HL-60 (cell line): ENCODE data around the gene AKAP11.

Experiments
- DNase-seq, 2 experiments: peaks; one replicate each; pipeline ENCODE4 v3.0.0-alpha.2; 2010 to 2020; ENCODE audit warnings: low read depth in 1 of 2, low spot score in 1 of 2
- H3K27ac ChIP-seq: fragments of 250-450 bp; sonication (Bioruptor Pico); replicated peaks from 2 replicates; pipeline ENCODE4 v1.5.1; 2020; ENCODE audit warnings: mild to moderate bottlenecking, moderate library complexity
- H3K27me3 ChIP-seq: fragments of 250-450 bp; sonication (Bioruptor Pico); 2 replicates; pipeline ENCODE4 v1.5.1; 2021; ENCODE audit warnings: mild to moderate bottlenecking, moderate library complexity; ENCODE audit not compliant: insufficient read depth, poor library complexity, severe bottlenecking
- H3K4me3 ChIP-seq: replicated peaks from 2 replicates; pipeline ENCODE4 v1.5.1; 2011; ENCODE audit warnings: mild to moderate bottlenecking, control low read depth, low read length; ENCODE audit not compliant: insufficient read depth
- CTCF ChIP-seq: IDR thresholded peaks from one replicate; pipeline ENCODE4 v1.5.1; 2011; ENCODE audit warnings: low read length, control low read depth, inconsistent platforms; ENCODE audit not compliant: insufficient read depth
- GABPA ChIP-seq: IDR thresholded peaks from 2 replicates; pipeline ENCODE4 v1.6.1; 2012; ENCODE audit warnings: low read depth
- POLR2AphosphoS5 ChIP-seq: IDR thresholded peaks from 2 replicates; pipeline ENCODE4 v1.6.1; 2012; ENCODE audit warnings: low read depth
- REST ChIP-seq: IDR thresholded peaks from 2 replicates; pipeline ENCODE4 v1.6.1; 2012; ENCODE audit warnings: low read depth; ENCODE audit not compliant: insufficient replicate concordance
- SPI1 ChIP-seq: IDR thresholded peaks from 2 replicates; pipeline ENCODE4 v1.6.1; 2012; ENCODE audit warnings: low read depth, mild to moderate bottlenecking, borderline replicate concordance

AKAP11 gene

GRCh38 chr13:42228527-42228926, 43.4 kb upstream of the AKAP11 start:
- Histone ChIP-seq H3K27ac (no peak overlapping the region), H3K27me3 (no peaks in the 10 kb centered on the region), H3K4me3 (no peak overlapping the region)
- no peak for TF ChIP-seq REST
- no peak for TF ChIP-seq SPI1
- no peak for TF ChIP-seq CTCF
- no peak for TF ChIP-seq GABPA
- no peak for TF ChIP-seq POLR2AphosphoS5
- DNase-seq, result no peak

GRCh38 chr13:42229287-42229686, 42.7 kb upstream of the AKAP11 start:
- no peak for DNase-seq
- Histone ChIP-seq H3K27ac (no peak overlapping the region), H3K4me3 (no peak overlapping the region), H3K27me3 (no peaks in the 10 kb centered on the region)
- TF ChIP-seq POLR2AphosphoS5, result no peak

- Histone ChIP-seq H3K27ac (no peak overlapping the region), H3K4me3 (no peak overlapping the region), H3K27me3 (no peaks in the 10 kb centered on the region)
- no peak for TF ChIP-seq GABPA
- TF ChIP-seq CTCF, result no peak
- no peak for TF ChIP-seq SPI1
- no peak for TF ChIP-seq POLR2AphosphoS5
- no peak for TF ChIP-seq REST
- no peak for DNase-seq
These were observed 39.3 kb upstream of the AKAP11 start for GRCh38 chr13:42232671-42233070.

- Histone ChIP-seq H3K27me3 (no peaks in the 10 kb centered on the region), H3K27ac (no peak overlapping the region), H3K4me3 (no peak overlapping the region)
- TF ChIP-seq SPI1 (no peak), POLR2AphosphoS5 (no peak), GABPA (no peak), CTCF (no peak), REST (no peak)
- DNase-seq, result no peak
These were observed 38.2 kb upstream of the AKAP11 start for GRCh38 chr13:42233726-42234125.
